Stimulated activated CD4-positive, alpha-beta T cell treated with anti-CD3 and anti-CD28 coated beads, Interleukin-2, amount 100 ng/mL, for 24 hours (primary cell): ENCODE results near the gene NCK2.
"Not testable (repeated sequence)": the region's sequence is repeated elsewhere in the genome, so short reads cannot be mapped to it uniquely, and the experiment has no call there.

ENCODE experiments used
- DNase-seq, 2 donors: peaks; one replicate each; pipeline ENCODE4 v3.0.0-alpha.2; 2020

The NCK2 gene

GRCh38 chr2:105757433-105757832 is 12.7 kb downstream of the NCK2 start:
- DNase-seq: no peak

GRCh38 chr2:105760191-105760590 is 15.5 kb downstream of the NCK2 start:
- DNase-seq: no peak

- DNase-seq: no peak
These were observed 16.1 kb downstream of the NCK2 start for GRCh38 chr2:105760639-105761337.

GRCh38 chr2:105761931-105762515 is 17.3 kb downstream of the NCK2 start:
- DNase-seq: no peak

GRCh38 chr2:105763076-105763475 is 18.4 kb downstream of the NCK2 start:
- DNase-seq: no peak

- no peak for DNase-seq
These were observed 19.3 kb downstream of the NCK2 start for GRCh38 chr2:105764059-105764458.

- no peak for DNase-seq
These were observed 20.9 kb downstream of the NCK2 start for GRCh38 chr2:105765415-105766299.

- no peak for DNase-seq
These were observed 21.7 kb downstream of the NCK2 start for GRCh38 chr2:105766300-105766866.

- no peak for DNase-seq
These were observed 23.5 kb downstream of the NCK2 start for GRCh38 chr2:105768176-105768575.

GRCh38 chr2:105768961-105769452 is 24.3 kb downstream of the NCK2 start:
- no peak for DNase-seq

- no peak for DNase-seq
These were observed 24.8 kb downstream of the NCK2 start for GRCh38 chr2:105769504-105769903.

- no peak for DNase-seq
These were observed 25.4 kb downstream of the NCK2 start for GRCh38 chr2:105770149-105770548.

GRCh38 chr2:105771291-105771690 is 26.6 kb downstream of the NCK2 start:
- not testable (repeated sequence) for DNase-seq

- no peak for DNase-seq
These were observed 27.1 kb downstream of the NCK2 start for GRCh38 chr2:105771836-105772235.

- DNase-seq: no peak
These were observed 27.6 kb downstream of the NCK2 start for GRCh38 chr2:105772362-105772761.

GRCh38 chr2:105773568-105773967 is 28.9 kb downstream of the NCK2 start:
- DNase-seq: no peak

- no peak for DNase-seq
These were observed 30.1 kb downstream of the NCK2 start for GRCh38 chr2:105774781-105775337.

- DNase-seq: no peak
These were observed 31.3 kb downstream of the NCK2 start for GRCh38 chr2:105775809-105776559.

GRCh38 chr2:105776560-105776928 is 31.8 kb downstream of the NCK2 start:
- no peak for DNase-seq

- DNase-seq: no peak
These were observed 32.3 kb downstream of the NCK2 start for GRCh38 chr2:105777031-105777482.

GRCh38 chr2:105777506-105778055 is 32.9 kb downstream of the NCK2 start:
- DNase-seq: no peak

GRCh38 chr2:105778080-105778607 is 33.4 kb downstream of the NCK2 start:
- DNase-seq: no peak
